Sigmoid colon (tissue), 7 donors: ENCODE measurements around the gene BLCAP. TPM values are rescaled to one million over a fixed set of nuclear protein-coding genes. Genes with fewer than 3 reads are reported as not detected.

Experiments used
- DNase-seq: peaks from one replicate; pipeline ENCODE4 v3.0.0-alpha.2; 2019
- H3K27ac ChIP-seq, 4 donors: fragments of 200-600 bp; sonication (generic); one replicate each; pipeline ENCODE4 v1.5.1; 2016 to 2019; ENCODE audit warnings: mild to moderate bottlenecking in 1 of 4
- H3K27me3 ChIP-seq, 3 donors: fragments of 200-600 bp; sonication (generic); one replicate each; pipeline ENCODE4 v1.5.1; 2019; ENCODE audit warnings: mild to moderate bottlenecking in 1 of 3
- H3K36me3 ChIP-seq, 4 donors: fragments of 200-600 bp; sonication (generic); one replicate each; pipeline ENCODE4 v1.5.1; 2016 to 2019
- H3K4me1 ChIP-seq, 4 donors: fragments of 200-600 bp; sonication (generic); one replicate each; pipeline ENCODE4 v1.5.1; 2017 to 2019
- H3K4me3 ChIP-seq, 4 donors: fragments of 200-600 bp; sonication (generic); one replicate each; pipeline ENCODE4 v1.5.1; 2017 to 2019; ENCODE audit warnings: mild to moderate bottlenecking in 2 of 4, moderate library complexity in 1 of 4
- H3K9me3 ChIP-seq, 4 donors: fragments of 200-600 bp in 3 of 4; sonication (generic) in 3 of 4; one replicate each; pipeline versions ENCODE4 v1.5.1 to v1.6.1; 2013 to 2019
- CTCF ChIP-seq, 4 experiments: fragments of 450-650 bp in 3 of 4; fragments of 200-600 bp in 1 of 4; IDR thresholded peaks; one replicate each; pipeline ENCODE4 v1.5.1; 2016 to 2019; ENCODE audit warnings: antibody characterized with exemption in 4 of 4, mild to moderate bottlenecking in 3 of 4, moderate library complexity in 2 of 4
- EP300 ChIP-seq, 4 donors: sonication (generic); formaldehyde crosslinking; IDR thresholded peaks; one replicate each; pipeline ENCODE4 v1.6.1; 2017; ENCODE audit warnings: antibody characterized with exemption in 4 of 4
- POLR2A ChIP-seq, 2 donors: fragments of 450-650 bp; IDR thresholded peaks; one replicate each; pipeline ENCODE4 v1.6.1; 2016; ENCODE audit warnings: antibody characterized with exemption in 2 of 2, mild to moderate bottlenecking in 2 of 2, moderate library complexity in 2 of 2
- POLR2AphosphoS5 ChIP-seq, 4 donors: sonication (generic); formaldehyde crosslinking; IDR thresholded peaks; one replicate each; pipeline ENCODE4 v1.6.1; 2017; ENCODE audit warnings: antibody characterized with exemption in 4 of 4
- WGBS, 2 donors: extraction: QIAGEN DNeasy Blood & Tissue Kit; methylation state at CpG; one replicate each; pipeline ENCODE4 v1.1.7; 2013; 5-methylcytosine and 5-hydroxymethylcytosine counted together
- intact Hi-C: fragments of 100-400 bp; cut with DNase I; formaldehyde crosslinking; loops from one replicate; pipeline ENCODE4 v1.15.1; 2023
- polyA plus RNA-seq, 3 donors: library from polyadenylated mRNA; stranded (reverse); fragments of 200-250 nt; gene quantifications; one replicate each; pipeline ENCODE4 v1.2.3, GENCODE V29; 2013
- total RNA-seq, 4 donors: library from RNA; depleted of rRNA; stranded (reverse); fragments of >200 nt; gene quantifications; one replicate each; pipeline ENCODE4 v1.1.0, GENCODE V29; 2016
- donor health status: healthy with polysubstance abuse.
- donor health status: Bipolar disorder and iron deficiency.
- donor health status: healthy.

The BLCAP gene
- total and polyA plus RNA-seq, 7 donors, result 40.2 to 68.7 (median 56.5) TPM

GRCh38 chr20:37523911-37524700, 3.6 kb downstream of the BLCAP start:
- Histone ChIP-seq H3K36me3 (no peaks in the 10 kb centered on the region), H3K9me3 (no peaks in the 10 kb centered on the region), H3K4me3 (no peak overlapping the region), H3K27ac (peak overlapping the region; percentile 15 to 99 (median 97)), H3K4me1 (peaks cover 0 to 84% (median 75%) of the 10 kb centered on the region in 4 donors), H3K27me3 (no peaks in the 10 kb centered on the region)
- DNase-seq, result peak; percentile 52
- WGBS, 2 donors, result 35 to 64% methylated on average over 10 of the region's 10 CpGs
- TF ChIP-seq EP300 (IDR thresholded peaks at IDR 0.05), result no peak
- TF ChIP-seq CTCF (IDR thresholded peaks at IDR 0.05), result no peak
- no peak for TF ChIP-seq POLR2AphosphoS5 (IDR thresholded peaks at IDR 0.05)
- no peak for TF ChIP-seq POLR2A (IDR thresholded peaks at IDR 0.05)
- intact Hi-C loops, result no loop called here

- peaks cover 0 to 89% (median 80%) of the 10 kb centered on the region in 4 donors for H3K4me1 ChIP-seq
- DNase-seq, result peak; percentile 66
- no peaks in the 10 kb centered on the region for H3K9me3 ChIP-seq
- intact Hi-C loops, result no loop called here
- no peaks in the 10 kb centered on the region for H3K27me3 ChIP-seq
- whole genome bisulfite sequencing, 2 donors, result 84 to 90% methylated on average over 13 of the region's 13 CpGs
- no peaks in the 10 kb centered on the region for H3K36me3 ChIP-seq
- TF ChIP-seq POLR2A (IDR thresholded peaks at IDR 0.05) (no peak), EP300 (IDR thresholded peaks at IDR 0.05) (no peak), POLR2AphosphoS5 (IDR thresholded peaks at IDR 0.05) (no peak), CTCF (IDR thresholded peaks at IDR 0.05) (no peak)
- H3K4me3 ChIP-seq, result peak overlapping the region in 3 of 4 donors; percentile 45 to 57 (median 54)
- peak overlapping the region; percentile 57 to 99 (median 97) for H3K27ac ChIP-seq
Measured at GRCh38 chr20:37523012-37523391, 4.7 kb downstream of the BLCAP start.

- WGBS, 2 donors, result 53 to 79% methylated on average over 36 of the region's 36 CpGs
- Histone ChIP-seq H3K27ac (peak overlapping the region; percentile 57 to 99 (median 97)), H3K4me3 (peak overlapping the region in 3 of 4 donors; percentile 45 to 57 (median 54)), H3K36me3 (no peaks in the 10 kb centered on the region), H3K4me1 (peaks cover 0 to 94% (median 85%) of the 10 kb centered on the region in 4 donors), H3K9me3 (no peaks in the 10 kb centered on the region), H3K27me3 (no peaks in the 10 kb centered on the region)
- TF ChIP-seq CTCF (IDR thresholded peaks at IDR 0.05) (no peak), POLR2AphosphoS5 (IDR thresholded peaks at IDR 0.05) (no peak), EP300 (IDR thresholded peaks at IDR 0.05) (no peak), POLR2A (IDR thresholded peaks at IDR 0.05) (no peak)
- intact Hi-C loops, result no loop called here
- peak; percentile 91 for DNase-seq
Measured at GRCh38 chr20:37522260-37523011, 5.2 kb downstream of the BLCAP start.

GRCh38 chr20:37521061-37521771, 6.5 kb downstream of the BLCAP start, which contains the start of gene NNAT:
Gene NNAT (plus strand): TSS chr20:37521250. CDS start chr20:37521332, 82 bp downstream.
- WGBS, 2 donors, result 64 to 93% methylated on average over 69 of the region's 69 CpGs
- no peak for DNase-seq
- intact Hi-C loops, result no loop called here

More at GRCh38 chr20:37521061-37521771, 6.5 kb downstream of the BLCAP start, which contains the start of gene NNAT:
- no peak for TF ChIP-seq EP300 (IDR thresholded peaks at IDR 0.05)
- peak; percentile 74 to 88 (median 82) for TF ChIP-seq POLR2AphosphoS5 (IDR thresholded peaks at IDR 0.05)
- peak in 1 of 2 donors; percentile 35 for TF ChIP-seq POLR2A (IDR thresholded peaks at IDR 0.05)
- no peak for TF ChIP-seq CTCF (IDR thresholded peaks at IDR 0.05)
- Histone ChIP-seq H3K4me3 (peak within 1 kb of the TSS; percentile 30 to 57 (median 50)), H3K9me3 (no peaks in the 10 kb centered on the region), H3K4me1 (peaks cover 0 to 100% (median 95%) of the 10 kb centered on the region in 4 donors), H3K36me3 (no peaks in the 10 kb centered on the region), H3K27ac (peak within 1 kb of the TSS; percentile 72 to 99 (median 97)), H3K27me3 (no peaks in the 10 kb centered on the region)
